ENCODE measurements around the gene ESYT3.

- TF ChIP-seq YY1 (IDR thresholded peaks at IDR 0.05; ENCODE audit: insufficient read depth, insufficient read length), result no peak
- TF ChIP-seq SUZ12 (IDR thresholded peaks at IDR 0.05; ENCODE audit: extremely low read depth, insufficient read depth, insufficient read length), result no peak
Observed at GRCh38 chr3:138464491-138464860, 30.1 kb downstream of the ESYT3 start.

Data from NT2/D1 (cell line).